Vagina (tissue), 2 donors: ENCODE results near the gene ANKS4B. TPM values are rescaled to one million over a fixed set of nuclear protein-coding genes. Genes with fewer than 3 reads are reported as not detected.
"Not testable (repeated sequence)": the region's sequence is repeated elsewhere in the genome, so short reads cannot be mapped to it uniquely, and the experiment has no call there.

Source experiments
- DNase-seq, 2 donors: peaks; one replicate each; pipeline ENCODE4 v3.0.0-alpha.2; 2017; ENCODE audit errors: extremely low spot score in 2 of 2
- H3K27ac ChIP-seq: fragments of 200-600 bp; sonication (generic); one replicate; pipeline ENCODE4 v1.5.1; 2019
- H3K27me3 ChIP-seq: fragments of 200-600 bp; sonication (generic); one replicate; pipeline ENCODE4 v1.5.1; 2019
- H3K36me3 ChIP-seq, 2 donors: fragments of 200-600 bp; sonication (generic); one replicate each; pipeline ENCODE4 v1.5.1; 2017 to 2019
- H3K4me1 ChIP-seq: fragments of 200-600 bp; sonication (generic); one replicate; pipeline ENCODE4 v1.5.1; 2019
- H3K4me3 ChIP-seq, 2 donors: fragments of 200-600 bp; sonication (generic); 1 replicate in 1 of 2; 2 replicates in 1 of 2; pipeline ENCODE4 v1.5.1; 2016 to 2019
- H3K9me3 ChIP-seq: fragments of 200-600 bp; sonication (generic); one replicate; pipeline ENCODE4 v1.5.1; 2019
- CTCF ChIP-seq, 3 experiments: fragments of 450-650 bp in 2 of 3; fragments of 200-600 bp in 1 of 3; sonication (generic) in 1 of 3; IDR thresholded peaks; one replicate each; pipeline ENCODE4 v1.5.1; 2017 to 2019; ENCODE audit warnings: antibody characterized with exemption in 3 of 3, mild to moderate bottlenecking in 2 of 3, moderate library complexity in 2 of 3
- POLR2A ChIP-seq, 2 donors: fragments of 450-650 bp; IDR thresholded peaks; one replicate each; pipeline ENCODE4 v1.6.1; 2017; ENCODE audit warnings: antibody characterized with exemption in 2 of 2, mild to moderate bottlenecking in 2 of 2, moderate library complexity in 2 of 2
- POLR2AphosphoS5 ChIP-seq, 2 donors: sonication (generic); formaldehyde crosslinking; IDR thresholded peaks; one replicate each; pipeline ENCODE4 v1.9.0; 2017; ENCODE audit warnings: antibody characterized with exemption in 2 of 2, mild to moderate bottlenecking in 2 of 2, low read depth in 1 of 2; ENCODE audit not compliant: insufficient read depth in 1 of 2
- intact Hi-C: fragments of 100-400 bp; cut with DNase I; formaldehyde crosslinking; loops from one replicate; pipeline ENCODE4 v1.15.1; 2023
- total RNA-seq: library from RNA; depleted of rRNA; stranded (reverse); fragments of >200 nt; gene quantifications from one replicate; pipeline ENCODE4 v1.2.3, GENCODE V29; 2016

The ANKS4B gene
- total RNA-seq, 1 donor from 2014 or later, result not detected

GRCh38 chr16:21279501-21279900 is 46.0 kb downstream of the ANKS4B start:
- H3K9me3 ChIP-seq, result no peaks in the 10 kb centered on the region
- DNase-seq, result no peak
- intact Hi-C loops, result no loop called here
- peaks cover 18% of the 10 kb centered on the region for H3K4me1 ChIP-seq
- H3K27me3 ChIP-seq, result no peaks in the 10 kb centered on the region
- no peaks in the 10 kb centered on the region for H3K36me3 ChIP-seq
- no peak overlapping the region for H3K4me3 ChIP-seq
- no peak for TF ChIP-seq POLR2A (IDR thresholded peaks at IDR 0.05)
- TF ChIP-seq POLR2AphosphoS5 (IDR thresholded peaks at IDR 0.05; ENCODE audit: insufficient read depth in 1 of 2, low read depth in 1 of 2), result no peak
- TF ChIP-seq CTCF (IDR thresholded peaks at IDR 0.05), result no peak
- no peak overlapping the region for H3K27ac ChIP-seq

GRCh38 chr16:21281698-21282389 is 48.3 kb downstream of the ANKS4B start:
- H3K9me3 ChIP-seq, result no peaks in the 10 kb centered on the region
- DNase-seq, result no peak
- intact Hi-C loops, result no loop called here
- no peaks in the 10 kb centered on the region for H3K27me3 ChIP-seq
- peaks cover 18% of the 10 kb centered on the region for H3K4me1 ChIP-seq
- no peak overlapping the region for H3K4me3 ChIP-seq
- H3K27ac ChIP-seq, result no peak overlapping the region
- H3K36me3 ChIP-seq, result no peaks in the 10 kb centered on the region
- TF ChIP-seq CTCF (IDR thresholded peaks at IDR 0.05) (no peak), POLR2A (IDR thresholded peaks at IDR 0.05) (no peak), POLR2AphosphoS5 (IDR thresholded peaks at IDR 0.05; ENCODE audit: insufficient read depth in 1 of 2, low read depth in 1 of 2) (no peak)

DNA sequence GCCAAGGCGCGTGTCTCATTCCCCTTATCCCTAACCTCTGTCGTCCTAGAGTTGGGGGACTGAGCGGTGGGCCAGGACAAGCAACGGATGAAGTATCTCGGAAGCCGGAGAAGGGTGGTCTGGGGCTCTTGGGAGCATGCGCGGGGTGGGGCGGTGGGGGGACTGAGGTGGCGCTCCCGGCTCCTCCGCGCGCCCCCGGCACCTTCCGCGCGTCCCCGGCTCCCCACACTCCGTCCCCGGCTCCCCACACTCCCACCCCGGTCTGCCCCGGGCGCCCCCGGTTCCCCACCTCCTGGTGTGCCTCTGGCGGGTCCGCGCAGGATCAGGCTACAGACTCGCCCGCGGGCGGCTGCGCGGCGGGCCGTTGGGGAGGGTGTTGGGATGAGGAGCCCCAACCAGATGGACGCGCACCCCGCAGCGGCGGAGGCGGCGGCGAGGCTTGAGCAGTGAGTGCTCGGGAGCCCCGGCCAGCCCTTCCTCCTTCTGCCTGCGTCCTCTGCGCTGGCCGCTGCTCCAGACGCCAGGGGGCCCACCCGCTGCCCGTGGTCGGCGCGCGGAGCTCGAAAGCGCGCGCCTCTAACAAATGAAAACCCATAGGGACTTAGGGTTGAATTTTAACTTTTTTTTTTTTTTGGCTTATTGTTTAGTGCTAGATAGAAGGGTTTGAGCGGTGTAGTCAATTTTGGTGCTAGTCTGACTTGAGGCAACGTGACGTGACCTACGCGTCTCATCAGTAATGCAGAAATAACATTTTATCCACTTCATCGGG is 50.2 kb downstream of the ANKS4B start:
- no peak for DNase-seq
- peak overlapping the region; percentile 77 for H3K27ac ChIP-seq
- no peaks in the 10 kb centered on the region for H3K27me3 ChIP-seq

DNA sequence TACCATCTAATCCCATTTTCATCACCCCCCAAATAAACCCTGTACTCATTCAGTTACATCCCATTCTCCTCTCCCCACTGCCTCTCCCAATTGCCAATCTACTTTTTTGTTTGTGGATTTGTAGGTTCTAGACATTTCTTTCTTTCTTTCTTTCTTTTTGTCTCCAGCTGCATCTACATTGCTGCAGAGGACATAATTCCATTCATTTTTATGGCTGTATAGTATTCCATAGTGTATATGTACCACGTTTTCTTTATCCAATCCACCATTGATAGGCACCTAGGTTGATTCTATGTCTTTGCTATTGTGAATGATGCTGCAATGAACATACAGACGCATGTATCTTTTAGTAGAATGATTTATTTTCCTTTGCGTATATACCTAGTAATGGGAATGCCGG is 50.9 kb downstream of the ANKS4B start:
- no peak for DNase-seq
- Histone ChIP-seq H3K36me3 (no peaks in the 10 kb centered on the region), H3K4me3 (peak overlapping the region in 1 of 2 donors; percentile 47), H3K9me3 (no peaks in the 10 kb centered on the region), H3K27me3 (no peaks in the 10 kb centered on the region), H3K27ac (no peak overlapping the region), H3K4me1 (peaks cover 6% of the 10 kb centered on the region)
- no peak for TF ChIP-seq POLR2AphosphoS5 (IDR thresholded peaks at IDR 0.05; ENCODE audit: insufficient read depth in 1 of 2, low read depth in 1 of 2)
- TF ChIP-seq CTCF (IDR thresholded peaks at IDR 0.05), result no peak
- intact Hi-C loops, result no loop called here

More for the DNA sequence above, 50.2 kb downstream of the ANKS4B start:
- H3K4me1 ChIP-seq, result peaks cover 6% of the 10 kb centered on the region
- intact Hi-C loops, result no loop called here
- TF ChIP-seq CTCF (IDR thresholded peaks at IDR 0.05) (peak in 2 of 3 experiments; percentile 18 to 30), POLR2AphosphoS5 (IDR thresholded peaks at IDR 0.05; ENCODE audit: insufficient read depth in 1 of 2, low read depth in 1 of 2) (peak in 1 of 2 donors; percentile 28), POLR2A (IDR thresholded peaks at IDR 0.05) (no peak)
- no peaks in the 10 kb centered on the region for H3K9me3 ChIP-seq
- H3K4me3 ChIP-seq, result peak overlapping the region; percentile 39 to 47
- H3K36me3 ChIP-seq, result no peaks in the 10 kb centered on the region

GRCh38 chr16:21285314-21285713 is 51.8 kb downstream of the ANKS4B start:
- Histone ChIP-seq H3K27ac (no peak overlapping the region), H3K9me3 (no peaks in the 10 kb centered on the region), H3K27me3 (no peaks in the 10 kb centered on the region), H3K36me3 (no peaks in the 10 kb centered on the region), H3K4me1 (peaks cover 6% of the 10 kb centered on the region), H3K4me3 (no peak overlapping the region)
- TF ChIP-seq CTCF (IDR thresholded peaks at IDR 0.05) (no peak), POLR2A (IDR thresholded peaks at IDR 0.05) (no peak), POLR2AphosphoS5 (IDR thresholded peaks at IDR 0.05; ENCODE audit: insufficient read depth in 1 of 2, low read depth in 1 of 2) (no peak)
- intact Hi-C loops, result no loop called here
- no peak for DNase-seq

DNA sequence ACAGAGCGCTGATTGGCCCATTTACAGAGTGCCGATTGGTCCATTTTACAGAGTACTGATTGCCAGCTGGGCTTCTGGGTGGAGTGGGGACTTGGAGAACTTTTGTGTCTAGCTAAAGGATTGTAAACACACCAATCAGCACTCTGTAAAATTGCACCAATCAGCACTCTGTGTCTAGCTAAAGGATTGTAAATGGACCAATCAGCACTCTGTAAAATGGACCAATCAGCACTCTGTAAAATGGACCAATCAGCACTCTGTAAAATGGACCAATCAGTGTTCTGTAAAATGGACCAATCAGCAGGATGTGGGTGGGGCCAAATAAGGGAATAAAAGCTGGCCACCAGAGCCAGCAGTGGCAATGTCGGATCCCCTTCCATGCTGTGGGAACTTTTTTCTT is 56.3 kb downstream of the ANKS4B start:
- H3K36me3 ChIP-seq, H3K9me3 ChIP-seq, DNase-seq, H3K27me3 ChIP-seq, H3K27ac ChIP-seq, H3K4me3 ChIP-seq, H3K4me1 ChIP-seq, intact Hi-C loops: not testable (repeated sequence)
